ENCODE data around the gene ST6GALNAC2.

DNA sequence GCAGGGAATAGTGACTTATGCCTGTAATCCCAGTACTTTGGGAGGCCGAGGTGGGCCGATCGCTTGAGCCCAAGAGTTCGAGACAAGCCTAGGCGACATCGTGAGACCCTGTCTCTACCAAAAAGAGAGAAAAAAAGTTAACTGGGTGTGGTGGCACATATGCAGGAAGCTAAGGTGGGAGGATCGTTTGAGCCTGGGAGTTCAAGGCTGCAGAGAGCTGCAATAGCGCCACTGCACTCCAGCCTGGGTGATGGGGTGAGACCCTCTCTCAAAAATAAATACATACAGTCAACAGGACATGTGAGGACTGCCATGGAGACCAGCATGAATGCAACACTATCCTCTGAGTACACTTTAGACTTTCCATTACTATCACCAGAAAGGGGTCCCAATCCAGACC is 15.4 kb upstream of the ST6GALNAC2 start:
- TF ChIP-seq POLR2AphosphoS5 (IDR thresholded peaks at IDR 0.05): no peak
- TF ChIP-seq POLR2A (IDR thresholded peaks at IDR 0.05): no peak
